KMS-11 (cell line): ENCODE data around the gene FBXO44.

Experiments
- H2AFZ ChIP-seq: fragments of 200-600 bp; sonication (generic); 2 replicates; pipeline ENCODE4 v1.6.1; 2016; ENCODE audit warnings: antibody characterized with exemption, mixed run types, low read depth
- H3K27ac ChIP-seq: fragments of 200-600 bp; sonication (generic); 2 replicates; pipeline ENCODE4 v1.6.1; 2016; ENCODE audit warnings: mild to moderate bottlenecking, mixed run types
- H3K27me3 ChIP-seq: fragments of 200-600 bp; sonication (generic); 2 replicates; pipeline ENCODE4 v1.6.1; 2017; ENCODE audit warnings: mild to moderate bottlenecking, low read depth, mixed run types, moderate library complexity; ENCODE audit not compliant: insufficient read depth
- H3K36me3 ChIP-seq: fragments of 200-600 bp; sonication (generic); 2 replicates; pipeline ENCODE4 v1.6.1; 2017; ENCODE audit warnings: mild to moderate bottlenecking, mixed run types; ENCODE audit not compliant: insufficient read depth
- H3K4me1 ChIP-seq: fragments of 200-600 bp; sonication (generic); 2 replicates; pipeline ENCODE4 v1.6.1; 2016; ENCODE audit warnings: mild to moderate bottlenecking, low read depth, mixed run types; ENCODE audit not compliant: poor library complexity, severe bottlenecking
- H3K4me2 ChIP-seq: fragments of 200-600 bp; sonication (generic); 2 replicates; pipeline ENCODE4 v1.7.0; 2016; ENCODE audit warnings: mild to moderate bottlenecking, mixed run types
- H3K4me3 ChIP-seq: fragments of 200-600 bp; sonication (generic); IDR thresholded peaks from 2 replicates; pipeline ENCODE4 v1.6.1; 2017; ENCODE audit warnings: low read depth, low read length, mixed read lengths; ENCODE audit not compliant: insufficient read depth
- H3K79me2 ChIP-seq: fragments of 200-600 bp; sonication (generic); 2 replicates; pipeline ENCODE4 v1.6.1; 2016; ENCODE audit warnings: low read depth, mixed run types; ENCODE audit not compliant: insufficient read depth
- H3K9ac ChIP-seq: fragments of 200-600 bp; sonication (generic); 2 replicates; pipeline ENCODE4 v1.6.1; 2016; ENCODE audit warnings: mild to moderate bottlenecking, mixed run types
- H4K20me1 ChIP-seq: fragments of 200-600 bp; sonication (generic); 2 replicates; pipeline ENCODE4 v1.6.1; 2016; ENCODE audit warnings: mild to moderate bottlenecking, mixed run types; ENCODE audit not compliant: insufficient read depth
- CTCF ChIP-seq: fragments of 200-600 bp; sonication (generic); conservative IDR thresholded peaks from 2 replicates; pipeline ENCODE4 v1.6.1; 2017; ENCODE audit warnings: low read depth, mild to moderate bottlenecking, antibody characterized with exemption, low read length, moderate library complexity, mixed read lengths

FBXO44 gene

GRCh38 chr1:11670747-11671146 lies 16.1 kb downstream of the FBXO44 start:
- H3K4me3 ChIP-seq: no peak overlapping the region
- no peak overlapping the region for H3K27ac ChIP-seq
- H3K36me3 ChIP-seq: no peaks in the 10 kb centered on the region
- H3K4me2 ChIP-seq: no peak overlapping the region
- no peaks in the 10 kb centered on the region for H4K20me1 ChIP-seq
- no peaks in the 10 kb centered on the region for H3K79me2 ChIP-seq
- no peaks in the 10 kb centered on the region for H3K4me1 ChIP-seq
- no peak for TF ChIP-seq CTCF
- no peaks in the 10 kb centered on the region for H3K27me3 ChIP-seq
- H3K9ac ChIP-seq: no peak overlapping the region
- no peak overlapping the region for H2AFZ ChIP-seq

GRCh38 chr1:11671205-11671543 lies 16.5 kb downstream of the FBXO44 start:
- H3K79me2 ChIP-seq: no peaks in the 10 kb centered on the region
- no peak overlapping the region for H3K9ac ChIP-seq
- H3K4me3 ChIP-seq: no peak overlapping the region
- H4K20me1 ChIP-seq: no peaks in the 10 kb centered on the region
- no peaks in the 10 kb centered on the region for H3K4me1 ChIP-seq
- TF ChIP-seq CTCF: no peak
- no peak overlapping the region for H3K4me2 ChIP-seq
- no peaks in the 10 kb centered on the region for H3K27me3 ChIP-seq
- no peaks in the 10 kb centered on the region for H3K36me3 ChIP-seq
- H3K27ac ChIP-seq: no peak overlapping the region
- no peak overlapping the region for H2AFZ ChIP-seq

- Histone ChIP-seq H3K4me1 (no peaks in the 10 kb centered on the region), H3K79me2 (no peaks in the 10 kb centered on the region), H3K36me3 (no peaks in the 10 kb centered on the region), H3K4me3 (no peak overlapping the region), H4K20me1 (no peaks in the 10 kb centered on the region), H2AFZ (no peak overlapping the region), H3K27me3 (no peaks in the 10 kb centered on the region), H3K27ac (no peak overlapping the region), H3K9ac (no peak overlapping the region), H3K4me2 (no peak overlapping the region)
- TF ChIP-seq CTCF: no peak
Measured at GRCh38 chr1:11671544-11672286, 17.0 kb downstream of the FBXO44 start.

- Histone ChIP-seq H2AFZ (no peak overlapping the region), H3K36me3 (no peaks in the 10 kb centered on the region), H4K20me1 (no peaks in the 10 kb centered on the region), H3K4me3 (no peak overlapping the region), H3K9ac (no peak overlapping the region), H3K27me3 (no peaks in the 10 kb centered on the region), H3K79me2 (no peaks in the 10 kb centered on the region), H3K27ac (no peak overlapping the region), H3K4me1 (no peaks in the 10 kb centered on the region), H3K4me2 (no peak overlapping the region)
- TF ChIP-seq CTCF: no peak
Measured at GRCh38 chr1:11673089-11673769, 18.6 kb downstream of the FBXO44 start.
